GM19193 (cell line): Measurements from ENCODE around the gene AADACL4.

Experiments used
- POLR2A ChIP-seq: IDR thresholded peaks from 4 replicates; pipeline ENCODE4 v1.6.1; 2011; ENCODE audit not compliant: insufficient read depth, insufficient read length; ENCODE audit errors: extremely low read depth

Gene AADACL4

DNA sequence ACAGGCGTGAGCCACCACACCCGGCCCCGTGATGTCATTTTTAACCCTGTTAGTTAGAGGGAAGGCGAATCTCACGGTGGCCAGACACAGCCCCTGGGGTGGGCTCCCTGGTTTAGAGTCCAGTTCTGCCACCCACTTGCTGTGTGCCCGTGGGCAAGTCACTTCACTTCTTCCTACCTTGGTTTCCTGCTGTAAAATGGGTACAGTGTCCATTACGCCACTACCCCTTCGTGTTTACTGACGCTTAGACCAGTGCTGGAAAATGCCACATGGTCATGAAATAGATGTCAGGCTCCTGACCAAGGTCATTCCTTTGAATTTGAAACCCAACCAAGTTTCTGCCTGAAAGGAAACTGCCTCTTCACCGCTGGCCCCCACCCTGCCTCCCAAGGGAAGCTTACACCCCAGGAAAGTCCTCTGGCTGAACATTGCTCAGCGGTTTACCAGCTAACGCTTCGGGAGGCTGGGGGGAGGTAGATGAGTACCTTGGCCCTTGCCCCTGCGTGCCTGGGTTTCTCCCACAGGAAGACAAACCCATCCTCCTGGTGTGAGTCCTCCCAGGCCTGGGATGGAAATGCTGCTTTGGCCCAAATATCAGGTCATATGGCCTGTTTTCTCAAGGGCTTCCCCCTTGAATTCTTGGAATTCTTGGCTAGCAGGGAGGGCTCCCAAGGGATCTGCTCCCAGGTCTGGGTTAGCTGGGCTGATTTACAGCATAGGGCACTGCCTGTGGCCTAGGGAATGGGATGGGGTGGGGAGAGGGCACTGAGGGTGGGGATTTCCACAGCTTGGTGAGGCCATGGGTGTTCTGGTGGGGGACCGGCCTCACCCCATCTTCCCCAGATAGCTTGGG lies 7.6 kb upstream of the AADACL4 start:
- no peak for TF ChIP-seq POLR2A

DNA sequence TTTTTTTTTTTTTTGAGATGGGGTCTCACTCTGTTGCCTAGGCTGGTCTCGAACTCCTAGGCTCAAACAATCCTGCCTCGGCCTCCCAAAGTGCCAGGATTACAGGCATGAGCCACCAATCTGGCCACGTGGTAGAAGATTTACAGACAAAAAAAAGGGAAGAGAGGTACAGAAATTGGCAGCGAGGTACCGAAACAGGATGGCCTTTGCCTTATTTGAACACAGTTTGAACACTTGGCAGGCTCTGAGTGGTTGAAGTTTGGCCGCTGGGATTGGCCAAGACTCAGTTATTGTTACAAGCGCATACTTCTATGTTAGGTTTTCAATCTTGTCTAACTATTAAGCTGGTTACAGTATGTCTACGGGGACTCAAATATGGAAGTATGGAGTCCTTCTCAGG lies 6.2 kb upstream of the AADACL4 start:
- TF ChIP-seq POLR2A = no peak

DNA sequence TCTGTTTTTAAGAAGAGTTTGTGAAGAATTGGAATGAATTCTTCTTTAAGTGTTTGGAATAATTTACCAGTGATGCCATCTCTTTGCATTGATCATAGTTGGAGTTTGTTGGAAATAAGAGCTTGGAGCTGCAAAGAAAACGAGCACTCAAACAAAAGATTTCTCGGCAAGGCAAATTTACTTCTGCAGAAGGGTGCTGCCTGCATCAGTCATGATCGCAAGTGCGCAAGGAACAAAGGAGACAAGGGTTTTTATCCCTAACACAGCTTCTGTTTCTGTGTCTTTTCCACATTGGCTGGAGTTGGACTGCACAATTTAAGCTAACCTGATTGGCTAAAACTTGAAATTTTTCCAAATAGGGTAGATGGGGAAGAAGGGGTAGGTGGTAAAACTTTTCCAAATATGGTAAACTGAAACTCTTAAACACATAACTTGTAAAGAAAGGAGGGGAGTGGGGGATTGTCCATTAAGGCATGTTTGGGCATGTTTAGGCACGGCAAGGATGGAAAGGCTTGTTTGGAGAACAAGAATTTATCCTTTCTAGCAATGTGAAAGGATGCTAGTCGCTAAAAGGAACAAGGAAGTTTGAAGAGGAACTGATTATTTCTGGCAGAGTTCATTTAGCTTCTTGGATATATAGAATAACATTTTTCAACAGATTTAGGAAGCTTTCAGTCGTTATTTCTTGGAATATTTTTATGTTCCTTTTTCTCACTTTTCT lies 3.5 kb upstream of the AADACL4 start:
- TF ChIP-seq POLR2A = no peak

DNA sequence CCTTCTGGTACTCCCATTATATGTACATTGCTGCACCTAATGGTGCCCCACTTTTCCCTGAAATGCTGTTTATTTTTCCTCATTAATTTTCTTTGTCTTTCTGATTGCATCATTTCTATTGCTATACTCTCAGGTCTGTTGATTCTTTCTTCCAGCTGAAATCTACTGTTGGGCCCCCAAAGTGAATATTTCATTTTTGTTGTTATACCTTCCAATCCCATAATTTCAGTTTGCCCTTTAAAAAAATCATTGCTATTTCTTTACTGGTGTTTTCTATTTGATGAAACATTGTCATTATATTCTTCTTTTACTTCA lies 3.0 kb upstream of the AADACL4 start:
- TF ChIP-seq POLR2A = no peak

DNA sequence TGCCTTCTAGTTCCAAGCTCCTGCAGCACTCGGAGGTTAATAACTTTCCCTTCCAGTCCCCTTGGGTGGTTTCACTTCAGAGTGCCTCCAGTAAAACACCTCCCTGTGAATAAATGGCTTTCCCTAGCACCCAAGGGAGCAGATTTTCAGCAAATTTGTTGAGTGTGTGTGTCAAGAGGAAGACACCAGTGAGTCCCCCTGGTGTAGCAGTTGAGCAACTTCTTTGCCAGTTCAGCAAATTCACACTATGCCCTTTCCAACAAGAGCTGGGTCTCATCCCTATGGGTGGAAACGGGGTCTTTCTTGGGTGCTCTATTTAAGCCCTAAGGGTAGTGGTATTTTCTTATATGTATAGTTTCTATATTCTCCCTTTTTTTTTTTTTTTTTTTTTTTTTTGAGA lies 806 bp upstream of the AADACL4 start:
- no peak for TF ChIP-seq POLR2A

DNA sequence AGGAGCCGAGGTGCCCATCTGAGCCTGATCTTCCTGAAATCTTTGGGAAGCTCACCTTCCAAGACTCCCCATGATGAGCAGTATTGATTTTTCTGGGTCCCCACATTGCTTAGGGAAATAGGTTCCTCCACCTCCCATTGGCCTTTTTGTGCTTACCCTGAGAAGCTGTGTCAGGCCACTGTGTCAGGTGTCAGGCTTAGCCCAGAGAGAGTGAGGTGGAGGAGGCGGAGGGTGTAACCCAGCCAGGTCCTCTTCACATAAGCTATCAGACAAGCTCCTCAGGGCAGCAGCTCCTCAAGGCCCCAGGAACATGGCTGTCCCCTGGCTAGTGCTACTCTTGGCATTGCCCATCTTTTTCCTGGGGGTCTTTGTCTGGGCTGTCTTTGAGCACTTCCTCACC lies 352 bp downstream of the AADACL4 start:
- TF ChIP-seq POLR2A = no peak

DNA sequence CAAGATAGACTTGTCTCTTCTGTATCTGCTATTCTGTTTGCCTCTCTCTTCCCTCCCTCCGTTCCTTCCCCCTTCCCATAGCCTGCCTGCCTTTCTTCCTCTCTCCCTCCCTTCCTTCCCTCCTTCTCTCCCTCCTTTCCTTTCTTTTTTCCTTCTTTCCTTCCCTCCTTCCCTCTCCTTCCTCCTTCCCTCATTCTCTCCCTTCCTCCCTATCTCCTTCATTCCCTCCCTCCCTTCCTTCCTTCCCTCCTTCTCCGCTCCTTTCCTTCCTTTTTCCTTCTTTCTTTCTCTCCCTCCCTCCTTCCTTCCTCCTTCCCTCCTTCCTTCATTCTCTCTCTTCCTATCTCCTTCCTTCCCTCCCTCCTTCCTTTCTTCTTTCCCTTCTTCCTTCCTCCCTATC lies 944 bp downstream of the AADACL4 start:
- no peak for TF ChIP-seq POLR2A

DNA sequence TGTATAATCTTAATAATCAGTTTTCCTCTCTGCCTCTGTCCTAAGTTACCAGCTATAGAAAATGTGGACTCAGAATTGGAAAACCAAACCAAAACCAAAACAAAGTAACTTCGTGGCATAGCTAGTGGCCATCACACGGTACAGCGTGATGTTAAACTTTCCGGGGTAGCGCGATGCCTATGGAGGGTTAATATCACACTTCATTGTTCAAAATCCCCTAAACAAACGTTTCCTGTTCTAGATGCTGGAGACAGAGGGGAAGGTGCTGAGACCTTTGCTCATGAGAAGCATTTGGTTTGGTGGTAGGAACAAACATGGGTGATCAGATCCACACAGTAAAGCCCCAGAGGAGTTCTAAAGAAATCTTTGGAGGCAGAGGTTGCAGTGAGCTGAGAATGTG lies 4.9 kb downstream of the AADACL4 start:
- TF ChIP-seq POLR2A = no peak

DNA sequence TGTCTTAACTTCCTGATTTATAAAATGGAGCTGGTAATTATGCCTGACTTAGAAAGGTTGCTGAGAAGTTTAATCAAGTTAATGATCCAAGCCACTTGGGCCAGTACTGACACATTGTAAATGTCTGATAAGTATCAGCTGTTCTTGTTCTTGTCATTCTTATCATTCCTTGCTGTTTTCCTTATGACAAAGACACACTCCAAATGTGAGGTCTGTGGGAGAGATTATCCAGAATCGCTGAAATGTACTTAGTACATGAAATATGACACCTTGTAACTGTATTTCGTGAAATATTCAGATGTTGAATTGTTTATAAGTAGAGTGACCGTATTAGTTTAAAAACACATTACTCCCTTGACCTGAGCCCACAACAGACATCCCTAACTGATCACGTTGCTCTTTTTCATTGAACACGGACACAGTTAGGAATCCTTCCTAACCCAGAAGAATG lies 6.1 kb downstream of the AADACL4 start:
- TF ChIP-seq POLR2A = no peak

DNA sequence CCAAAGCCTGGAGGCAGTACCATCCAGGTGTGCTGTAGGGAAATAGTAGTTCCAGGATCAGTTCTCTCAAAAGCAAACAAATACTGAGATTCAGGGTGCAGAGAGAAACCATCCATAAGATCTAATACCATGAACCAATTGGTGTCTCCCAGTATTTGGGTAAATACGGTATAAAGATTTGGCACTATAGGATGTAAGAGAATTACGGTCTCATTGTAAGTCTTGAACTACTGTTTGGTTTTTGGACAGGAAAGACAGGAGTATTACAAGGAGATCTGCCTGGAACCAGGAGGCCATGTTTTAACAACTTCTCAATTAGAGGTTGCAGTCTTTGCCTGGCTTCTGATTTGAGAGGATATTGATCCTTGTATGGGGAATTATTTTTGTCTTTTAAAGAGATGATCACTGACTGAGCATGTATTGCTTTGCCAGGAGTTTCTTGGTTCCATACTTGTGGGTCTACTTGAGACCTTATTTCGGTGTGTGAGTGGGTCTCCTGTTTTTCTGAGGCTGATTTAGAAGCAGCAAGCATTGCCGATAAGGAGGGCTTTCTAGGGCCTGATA lies 10.2 kb downstream of the AADACL4 start:
- no peak for TF ChIP-seq POLR2A

DNA sequence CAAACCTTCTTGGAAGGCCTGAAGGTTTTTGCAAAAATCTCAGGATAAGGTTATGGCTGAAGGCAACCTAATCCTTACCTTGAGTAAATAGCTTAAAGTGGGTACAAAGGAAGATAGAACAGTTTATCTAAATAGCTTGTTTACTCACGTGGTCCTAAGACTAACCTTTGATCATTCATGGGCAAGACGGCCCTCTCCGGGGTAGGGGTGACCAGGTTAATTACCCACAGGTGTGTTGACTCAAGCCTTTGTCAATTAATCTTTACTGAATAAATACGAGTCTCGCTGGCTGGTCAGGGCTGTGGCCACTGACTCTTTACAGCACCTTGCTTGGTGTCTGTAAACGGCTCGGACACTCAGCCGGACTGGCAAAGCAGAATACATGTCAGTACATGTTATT lies 10.8 kb downstream of the AADACL4 start:
- no peak for TF ChIP-seq POLR2A

DNA sequence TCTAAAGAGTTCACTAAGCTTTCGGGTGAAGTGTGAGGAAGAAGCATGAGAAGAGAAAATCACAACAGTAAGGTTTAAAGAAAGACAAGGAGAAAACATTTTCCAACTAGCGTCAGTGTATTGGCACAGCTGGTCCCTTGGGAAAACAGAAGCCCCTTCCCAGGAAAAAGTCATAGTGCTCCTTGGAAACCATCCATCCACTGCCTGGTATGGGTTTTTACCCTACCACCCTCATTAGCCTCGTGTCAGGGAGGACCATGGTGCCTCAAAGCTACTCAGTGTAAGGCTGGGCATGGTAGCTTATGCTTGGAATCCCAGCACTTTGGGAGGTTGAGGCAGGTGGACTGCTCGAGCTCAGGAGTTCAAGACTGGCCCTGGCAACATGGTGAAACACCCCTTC lies 12.7 kb downstream of the AADACL4 start:
- no peak for TF ChIP-seq POLR2A

DNA sequence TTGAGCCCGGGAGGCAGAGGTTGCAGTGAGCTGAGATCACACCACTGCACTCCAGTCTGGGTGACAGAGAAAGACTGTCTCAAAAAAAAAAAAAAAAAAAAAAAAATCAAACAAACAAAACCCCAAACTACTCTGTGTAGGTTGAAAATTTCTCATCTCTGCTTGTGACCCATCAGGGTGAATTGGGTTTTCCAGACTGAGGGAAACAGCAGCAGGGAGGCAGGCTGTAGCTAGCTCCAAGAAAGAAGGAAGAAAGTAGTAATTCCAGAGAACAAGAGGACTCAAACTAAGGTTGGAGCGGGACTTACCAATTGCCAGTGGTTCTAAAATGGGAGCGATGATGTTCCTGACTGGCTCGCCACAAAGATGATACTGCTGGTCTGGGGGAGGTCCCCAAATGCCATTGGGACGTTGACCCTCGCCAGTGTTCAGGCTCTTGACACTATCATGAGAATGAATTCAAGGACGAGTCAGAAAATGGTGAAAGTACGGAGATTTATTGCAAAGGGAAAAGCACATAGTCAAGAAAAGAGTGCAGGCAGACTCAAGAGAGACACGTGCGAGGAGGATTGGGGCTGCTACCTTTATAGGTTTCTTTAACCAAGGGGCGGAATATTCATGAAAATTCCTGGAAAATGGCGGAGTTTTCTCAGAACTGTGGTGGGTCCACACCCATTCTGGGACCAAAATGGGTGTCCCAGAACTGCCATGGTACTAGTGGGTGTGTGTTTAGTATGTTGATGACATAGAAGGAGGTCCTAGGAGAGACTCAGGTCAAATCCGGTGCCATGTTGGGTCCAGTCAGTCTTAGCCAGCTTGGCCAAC lies 13.4 kb downstream of the AADACL4 start:
- no peak for TF ChIP-seq POLR2A

DNA sequence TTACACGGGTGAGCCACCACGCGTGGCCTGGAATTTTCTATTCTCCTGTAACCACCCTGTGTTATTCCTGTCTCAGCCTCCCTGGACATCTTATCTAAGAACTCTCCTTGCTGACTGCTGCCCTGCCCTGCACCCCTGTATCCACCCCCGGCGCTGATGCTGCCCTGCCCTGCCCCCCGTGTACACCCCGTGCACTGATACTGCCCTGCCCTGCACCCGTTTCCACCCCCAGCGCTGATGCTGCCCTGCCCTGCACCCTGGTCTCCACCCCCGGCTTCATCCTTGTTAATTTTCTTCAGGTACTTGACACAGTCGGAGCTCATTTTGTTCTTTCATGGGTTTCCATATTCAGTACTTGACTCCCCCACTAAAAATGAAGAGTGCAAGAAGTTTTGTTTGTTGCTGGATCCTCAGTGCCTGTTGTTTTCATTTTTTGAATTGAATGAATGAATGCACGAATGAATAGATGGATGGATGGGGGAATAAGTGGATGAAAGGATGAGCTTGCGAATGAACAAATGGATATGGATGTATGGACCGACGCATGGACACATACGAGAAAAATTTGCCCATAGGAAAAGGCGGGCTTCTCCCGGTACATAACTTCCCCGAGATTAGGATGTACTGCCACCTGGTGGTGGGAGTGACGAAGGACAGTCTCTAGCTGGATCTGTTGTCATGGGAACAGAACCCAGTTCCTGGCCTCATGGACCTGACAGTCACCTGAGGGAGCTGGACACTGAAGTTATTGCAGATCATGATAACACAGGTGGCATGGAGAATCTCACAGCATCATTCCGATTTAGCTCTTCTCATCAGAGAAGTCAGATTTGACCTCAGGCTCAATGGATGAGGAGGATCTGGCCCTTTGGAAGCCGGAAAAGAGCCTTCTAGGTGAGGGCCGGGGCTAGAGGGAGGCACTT lies 14.9 kb downstream of the AADACL4 start:
- TF ChIP-seq POLR2A = no peak
